ENCODE measurements around the gene POU2AF2. TPM values are rescaled to one million over a fixed set of nuclear protein-coding genes. Genes with fewer than 3 reads are reported as not detected.
"Not testable (repeated sequence)": the region's sequence is repeated elsewhere in the genome, so short reads cannot be mapped to it uniquely, and the experiment has no call there.

POU2AF2 gene
- total RNA-seq, 3 donors from 2014 or later (not counting 1 experiment from before 2014, with no cell fraction given) = not detected

- Histone ChIP-seq H3K9me3 (ENCODE audit: control insufficient read depth, insufficient read depth, low read length) (no peaks in the 10 kb centered on the region), H3K27ac (ENCODE audit: low read length) (no peak overlapping the region), H3K4me1 (ENCODE audit: control insufficient read depth, insufficient read depth, low read length) (no peaks in the 10 kb centered on the region), H3K27me3 (ENCODE audit: control insufficient read depth, insufficient read depth, low read length) (peaks cover 3% of the 10 kb centered on the region), H3K4me3 (ENCODE audit: low read length) (no peak overlapping the region), H3K36me3 (ENCODE audit: control insufficient read depth, insufficient read depth, low read length) (no peaks in the 10 kb centered on the region)
- ATAC-seq (no peak), DNase-seq (no peak)
- no peaks in the 10 kb centered on the region for H3K36me3 Mint-ChIP-seq
- H3K9me3 Mint-ChIP-seq = no peaks in the 10 kb centered on the region
- H3K4me3 Mint-ChIP-seq = no peak overlapping the region
- TF ChIP-seq, protein P1, sequence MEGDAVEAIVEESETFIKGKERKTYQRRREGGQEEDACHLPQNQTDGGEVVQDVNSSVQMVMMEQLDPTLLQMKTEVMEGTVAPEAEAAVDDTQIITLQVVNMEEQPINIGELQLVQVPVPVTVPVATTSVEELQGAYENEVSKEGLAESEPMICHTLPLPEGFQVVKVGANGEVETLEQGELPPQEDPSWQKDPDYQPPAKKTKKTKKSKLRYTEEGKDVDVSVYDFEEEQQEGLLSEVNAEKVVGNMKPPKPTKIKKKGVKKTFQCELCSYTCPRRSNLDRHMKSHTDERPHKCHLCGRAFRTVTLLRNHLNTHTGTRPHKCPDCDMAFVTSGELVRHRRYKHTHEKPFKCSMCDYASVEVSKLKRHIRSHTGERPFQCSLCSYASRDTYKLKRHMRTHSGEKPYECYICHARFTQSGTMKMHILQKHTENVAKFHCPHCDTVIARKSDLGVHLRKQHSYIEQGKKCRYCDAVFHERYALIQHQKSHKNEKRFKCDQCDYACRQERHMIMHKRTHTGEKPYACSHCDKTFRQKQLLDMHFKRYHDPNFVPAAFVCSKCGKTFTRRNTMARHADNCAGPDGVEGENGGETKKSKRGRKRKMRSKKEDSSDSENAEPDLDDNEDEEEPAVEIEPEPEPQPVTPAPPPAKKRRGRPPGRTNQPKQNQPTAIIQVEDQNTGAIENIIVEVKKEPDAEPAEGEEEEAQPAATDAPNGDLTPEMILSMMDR (IDR thresholded peaks at IDR 0.05) = no peak
- 89% methylated on average over 6 of the region's 6 CpGs for WGBS (ENCODE audit: insufficient coverage)
- H3K4me1 Mint-ChIP-seq = no peaks in the 10 kb centered on the region
- peaks cover 13 to 19% of the 10 kb centered on the region in 2 donors for H3K27me3 Mint-ChIP-seq (ENCODE audit: low read depth in 2 of 2)
- intact Hi-C loops (cut with micrococcal nuclease) = no loop called here
- no peak overlapping the region for H3K27ac Mint-ChIP-seq
Observed at GRCh38 chr11:111319296-111319695, 73.8 kb downstream of the POU2AF2 start.

DNA sequence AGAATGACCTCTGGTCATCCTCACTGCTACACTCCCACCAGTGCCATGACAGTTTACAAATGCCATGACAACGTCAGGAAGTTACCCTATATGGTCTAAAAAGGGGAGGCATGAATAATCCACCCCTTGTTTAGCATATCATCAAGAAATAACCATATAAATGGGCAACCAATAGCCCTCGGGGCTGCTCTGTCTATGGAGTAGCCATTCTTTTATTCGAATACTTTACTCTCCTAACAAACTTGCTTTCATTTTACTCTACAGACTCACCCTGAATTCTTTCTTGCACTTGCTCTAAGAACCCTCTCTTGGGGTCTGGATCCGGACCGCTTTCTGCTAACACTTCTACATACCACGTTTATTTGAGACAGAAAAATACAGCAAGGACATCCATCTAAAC is 74.7 kb downstream of the POU2AF2 start:
- DNase-seq; H3K4me3 Mint-ChIP-seq; H3K4me1 ChIP-seq (ENCODE audit: control insufficient read depth, insufficient read depth, low read length); H3K4me1 Mint-ChIP-seq; intact Hi-C loops (cut with micrococcal nuclease); H3K27me3 ChIP-seq (ENCODE audit: control insufficient read depth, insufficient read depth, low read length); H3K9me3 Mint-ChIP-seq; ATAC-seq; H3K36me3 ChIP-seq (ENCODE audit: control insufficient read depth, insufficient read depth, low read length); H3K36me3 Mint-ChIP-seq; H3K9me3 ChIP-seq (ENCODE audit: control insufficient read depth, insufficient read depth, low read length); H3K27ac ChIP-seq (ENCODE audit: low read length); H3K27ac Mint-ChIP-seq; H3K4me3 ChIP-seq (ENCODE audit: low read length): not testable (repeated sequence)
- H3K27me3 Mint-ChIP-seq (ENCODE audit: low read depth in 2 of 2) = peaks cover 8 to 19% of the 10 kb centered on the region in 2 donors
- 90% methylated on average over 5 of the region's 6 CpGs for WGBS (ENCODE audit: insufficient coverage)

DNA sequence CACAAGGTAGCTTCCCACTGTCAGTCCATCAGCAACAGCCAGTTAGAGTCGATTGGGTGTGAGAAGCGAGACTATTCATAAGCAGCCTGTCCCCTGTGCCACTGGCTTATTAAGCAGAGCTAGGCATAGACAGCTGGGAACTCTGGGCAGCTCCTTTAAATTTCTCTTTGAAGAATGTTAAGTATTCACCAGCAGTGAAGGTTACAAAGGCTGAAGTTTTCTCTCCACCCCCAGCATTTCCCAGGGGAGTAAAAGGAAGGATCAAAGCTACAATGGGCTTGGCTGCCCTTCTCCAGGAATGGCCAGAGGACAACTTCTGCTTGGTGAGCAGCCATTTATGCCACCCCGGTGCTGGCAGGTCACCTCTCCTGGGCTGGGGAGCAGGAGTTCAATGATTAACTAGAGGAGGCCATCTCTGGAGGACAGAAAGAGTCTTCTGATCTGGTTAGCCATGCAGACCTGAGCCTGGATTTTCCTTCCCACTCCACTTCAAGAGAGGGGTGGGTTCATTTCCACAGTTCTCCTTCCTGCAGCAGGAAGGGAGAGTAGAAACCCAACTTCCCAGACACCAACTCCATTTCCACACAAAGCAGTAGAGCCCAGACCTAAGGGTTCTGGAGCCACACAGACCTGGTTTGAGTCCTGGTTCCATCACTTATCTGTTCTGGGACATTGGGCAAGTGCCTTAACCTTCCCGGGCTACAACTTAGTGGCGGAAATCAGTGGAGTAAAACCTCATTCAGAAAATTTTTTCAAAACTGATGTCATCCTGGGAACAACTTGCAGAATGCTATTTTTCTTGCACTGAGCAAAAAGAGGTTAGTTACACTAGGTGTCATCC is 75.4 kb downstream of the POU2AF2 start:
- DNase-seq (no peak), ATAC-seq (no peak)
- Mint-ChIP-seq H3K9me3 (no peaks in the 10 kb centered on the region), H3K27me3 (ENCODE audit: low read depth in 2 of 2) (peaks cover 8 to 12% of the 10 kb centered on the region in 2 donors), H3K27ac (no peak overlapping the region), H3K36me3 (no peaks in the 10 kb centered on the region), H3K4me3 (no peak overlapping the region), H3K4me1 (no peaks in the 10 kb centered on the region)
- H3K4me3 ChIP-seq (ENCODE audit: low read length) = no peak overlapping the region
- H3K36me3 ChIP-seq (ENCODE audit: control insufficient read depth, insufficient read depth, low read length) = no peaks in the 10 kb centered on the region
- no peaks in the 10 kb centered on the region for H3K4me1 ChIP-seq (ENCODE audit: control insufficient read depth, insufficient read depth, low read length)
- H3K27me3 ChIP-seq (ENCODE audit: control insufficient read depth, insufficient read depth, low read length) = no peaks in the 10 kb centered on the region
- no peaks in the 10 kb centered on the region for H3K9me3 ChIP-seq (ENCODE audit: control insufficient read depth, insufficient read depth, low read length)
- H3K27ac ChIP-seq (ENCODE audit: low read length) = no peak overlapping the region
- TF ChIP-seq, protein P1 (IDR thresholded peaks at IDR 0.05) = no peak
- 85% methylated on average over 5 of the region's 5 CpGs for WGBS (ENCODE audit: insufficient coverage)
- intact Hi-C loops (cut with micrococcal nuclease) = no loop called here

GRCh38 chr11:111322534-111322933 is 77.0 kb downstream of the POU2AF2 start:
- Histone ChIP-seq H3K4me1 (ENCODE audit: control insufficient read depth, insufficient read depth, low read length) (no peaks in the 10 kb centered on the region), H3K36me3 (ENCODE audit: control insufficient read depth, insufficient read depth, low read length) (no peaks in the 10 kb centered on the region), H3K9me3 (ENCODE audit: control insufficient read depth, insufficient read depth, low read length) (no peaks in the 10 kb centered on the region), H3K27ac (ENCODE audit: low read length) (no peak overlapping the region), H3K4me3 (ENCODE audit: low read length) (no peak overlapping the region), H3K27me3 (ENCODE audit: control insufficient read depth, insufficient read depth, low read length) (no peaks in the 10 kb centered on the region)
- H3K27ac Mint-ChIP-seq = no peak overlapping the region
- H3K27me3 Mint-ChIP-seq (ENCODE audit: low read depth in 2 of 2) = peaks cover 5 to 6% of the 10 kb centered on the region in 2 donors
- 93% methylated on average over 2 of the region's 2 CpGs for WGBS (ENCODE audit: insufficient coverage)
- no peaks in the 10 kb centered on the region for H3K9me3 Mint-ChIP-seq
- ATAC-seq (no peak), DNase-seq (no peak)
- intact Hi-C loops (cut with micrococcal nuclease) = no loop called here
- TF ChIP-seq, protein P1 (IDR thresholded peaks at IDR 0.05) = no peak
- H3K4me1 Mint-ChIP-seq = no peaks in the 10 kb centered on the region
- H3K4me3 Mint-ChIP-seq = no peak overlapping the region
- no peaks in the 10 kb centered on the region for H3K36me3 Mint-ChIP-seq
